Glomerular endothelial cell (primary cell): ENCODE results near the gene ELAVL3. TPM values are rescaled to one million over a fixed set of nuclear protein-coding genes. Genes with fewer than 3 reads are reported as not detected.

Source experiments
- DNase-seq: peaks from one replicate; pipeline ENCODE4 v3.0.0-alpha.2; 2011; ENCODE audit warnings: low read depth, low spot score; ENCODE audit errors: extremely low read depth
- total RNA-seq: library from RNA; depleted of rRNA; stranded (reverse); fragments of >200 nt; gene quantifications from 2 replicates; pipeline ENCODE4 v1.2.3, GENCODE V29; 2015

ELAVL3 gene
- not detected in 2 replicates for total RNA-seq

- DNase-seq, result no peak
Observed at GRCh38 chr19:11480715-11481533, at the start of gene ELAVL3. TSS of gene ELAVL3 (minus strand) at chr19:11481046. CDS start at chr19:11480608, 438 bp downstream.

GRCh38 chr19:11530432-11530831 is 49.6 kb upstream of the ELAVL3 start:
- DNase-seq, result no peak

- DNase-seq, result peak; percentile 87
Observed at GRCh38 chr19:11528551-11529341, 47.9 kb upstream of the ELAVL3 start, which contains the start of gene ECSIT. TSS of gene ECSIT (minus strand) at chr19:11529134. CDS start at chr19:11519170, 9,964 bp downstream.

- no peak for DNase-seq
Observed at GRCh38 chr19:11519138-11519537, 38.3 kb upstream of the ELAVL3 start.

GRCh38 chr19:11513946-11514345 is 33.1 kb upstream of the ELAVL3 start:
- no peak for DNase-seq

- DNase-seq, result no peak
Observed at GRCh38 chr19:11510444-11510843, 29.6 kb upstream of the ELAVL3 start.

- DNase-seq, result no peak
Observed at GRCh38 chr19:11507370-11508078, 26.7 kb upstream of the ELAVL3 start.

GRCh38 chr19:11506967-11507366 is 26.1 kb upstream of the ELAVL3 start:
- DNase-seq, result no peak

- DNase-seq, result no peak
Observed at GRCh38 chr19:11506101-11506555, 25.3 kb upstream of the ELAVL3 start.

- DNase-seq, result no peak
Observed at GRCh38 chr19:11505504-11506100, 24.8 kb upstream of the ELAVL3 start, which contains the start of gene ZNF653. TSS of gene ZNF653 (minus strand) at chr19:11505839. CDS start at chr19:11505786, 53 bp downstream.

- DNase-seq, result no peak
Observed at GRCh38 chr19:11505032-11505503, 24.2 kb upstream of the ELAVL3 start.

GRCh38 chr19:11504502-11505031 is 23.7 kb upstream of the ELAVL3 start:
- no peak for DNase-seq

- no peak for DNase-seq
Observed at GRCh38 chr19:11499890-11500420, 19.1 kb upstream of the ELAVL3 start.

- no peak for DNase-seq
Observed at GRCh38 chr19:11499220-11499726, 18.4 kb upstream of the ELAVL3 start.

- DNase-seq, result peak; percentile 25
Observed at GRCh38 chr19:11496391-11497163, 15.7 kb upstream of the ELAVL3 start.

- DNase-seq, result no peak
Observed at GRCh38 chr19:11495885-11496284, 15.0 kb upstream of the ELAVL3 start.

GRCh38 chr19:11495481-11495880 is 14.6 kb upstream of the ELAVL3 start:
- no peak for DNase-seq

GRCh38 chr19:11494634-11495285 is 13.9 kb upstream of the ELAVL3 start:
- no peak for DNase-seq
